ENCODE results near the gene TNS4. TPM values are rescaled to one million over a fixed set of nuclear protein-coding genes. Genes with fewer than 3 reads are reported as not detected.

TNS4 gene
- total RNA-seq, 2 experiments from 2014 or later, result 0.22 to 0.97 TPM

- Histone ChIP-seq H3K9me3 (ENCODE audit: low read length) (0 out of 2 replicates have a peak, but pooled peaks cover 3% of the 10 kb centered on the region), H4K20me1 (ENCODE audit: insufficient read depth, low read length) (no peaks in the 10 kb centered on the region), H3K9me2 (ENCODE audit: insufficient read depth, low read length) (no peaks in the 10 kb centered on the region), H3K4me1 (ENCODE audit: insufficient read depth, low read length, poor library complexity, severe bottlenecking) (peaks cover 37% of the 10 kb centered on the region), H2AFZ (ENCODE audit: low read length) (no peak overlapping the region), H3K36me3 (ENCODE audit: insufficient read depth, low read length) (no peaks in the 10 kb centered on the region), H3K4me3 (ENCODE audit: low read depth, low read length, poor library complexity, severe bottlenecking) (no peak overlapping the region), H3K79me2 (ENCODE audit: insufficient read depth, low read depth, low read length) (no peaks in the 10 kb centered on the region), H3K4me2 (ENCODE audit: low read length) (no peak overlapping the region), H3K27ac (ENCODE audit: low read depth, low read length, poor library complexity, severe bottlenecking) (no peak overlapping the region)
- DNase-seq (ENCODE audit: low spot score), result no peak
- CTCF ChIA-PET (ENCODE audit: unreplicated experiment), result no interaction called here
- no peak for TF ChIP-seq EZH2phosphoT487 (IDR thresholded peaks at IDR 0.05; ENCODE audit: borderline replicate concordance, low read depth, low read length)
- no peak for TF ChIP-seq CTCF (conservative IDR thresholded peaks at IDR 0.05; ENCODE audit: low read length)
- POLR2A ChIA-PET, result no interaction called here
- intact Hi-C loops (cut with micrococcal nuclease; ENCODE audit: unreplicated experiment), result no loop called here
- BruUV-seq (replicated peaks), result no TSS peak
Measured at GRCh38 chr17:40519089-40519775, 17.8 kb upstream of the TNS4 start.

GRCh38 chr17:40518401-40519088 lies 17.1 kb upstream of the TNS4 start:
- DNase-seq (ENCODE audit: low spot score), result no peak
- Histone ChIP-seq H3K27ac (ENCODE audit: low read depth, low read length, poor library complexity, severe bottlenecking) (no peak overlapping the region), H2AFZ (ENCODE audit: low read length) (no peak overlapping the region), H3K4me2 (ENCODE audit: low read length) (no peak overlapping the region), H3K79me2 (ENCODE audit: insufficient read depth, low read depth, low read length) (no peaks in the 10 kb centered on the region), H3K4me1 (ENCODE audit: insufficient read depth, low read length, poor library complexity, severe bottlenecking) (peaks cover 37% of the 10 kb centered on the region), H3K4me3 (ENCODE audit: low read depth, low read length, poor library complexity, severe bottlenecking) (no peak overlapping the region), H3K9me2 (ENCODE audit: insufficient read depth, low read length) (no peaks in the 10 kb centered on the region), H3K36me3 (ENCODE audit: insufficient read depth, low read length) (no peaks in the 10 kb centered on the region), H3K9me3 (ENCODE audit: low read length) (no peaks in the 10 kb centered on the region), H4K20me1 (ENCODE audit: insufficient read depth, low read length) (no peaks in the 10 kb centered on the region)
- no peak for TF ChIP-seq CTCF (conservative IDR thresholded peaks at IDR 0.05; ENCODE audit: low read length)
- TF ChIP-seq EZH2phosphoT487 (IDR thresholded peaks at IDR 0.05; ENCODE audit: borderline replicate concordance, low read depth, low read length), result no peak
- ChIA-PET POLR2A (no interaction called here), CTCF (ENCODE audit: unreplicated experiment) (no interaction called here)
- intact Hi-C loops (cut with micrococcal nuclease; ENCODE audit: unreplicated experiment), result no loop called here
- no TSS peak for BruUV-seq (replicated peaks)

GRCh38 chr17:40517981-40518380 lies 16.6 kb upstream of the TNS4 start:
- H3K9me2 ChIP-seq (ENCODE audit: insufficient read depth, low read length), result no peaks in the 10 kb centered on the region
- no TSS peak for BruUV-seq (replicated peaks)
- no peaks in the 10 kb centered on the region for H3K9me3 ChIP-seq (ENCODE audit: low read length)
- intact Hi-C loops (cut with micrococcal nuclease; ENCODE audit: unreplicated experiment), result no loop called here
- CTCF ChIA-PET (ENCODE audit: unreplicated experiment), result no interaction called here
- POLR2A ChIA-PET, result no interaction called here
- H3K4me3 ChIP-seq (ENCODE audit: low read depth, low read length, poor library complexity, severe bottlenecking), result no peak overlapping the region
- no peaks in the 10 kb centered on the region for H3K79me2 ChIP-seq (ENCODE audit: insufficient read depth, low read depth, low read length)
- H3K4me1 ChIP-seq (ENCODE audit: insufficient read depth, low read length, poor library complexity, severe bottlenecking), result peaks cover 37% of the 10 kb centered on the region
- TF ChIP-seq EZH2phosphoT487 (IDR thresholded peaks at IDR 0.05; ENCODE audit: borderline replicate concordance, low read depth, low read length) (no peak), CTCF (conservative IDR thresholded peaks at IDR 0.05; ENCODE audit: low read length) (no peak)
- H2AFZ ChIP-seq (ENCODE audit: low read length), result no peak overlapping the region
- H4K20me1 ChIP-seq (ENCODE audit: insufficient read depth, low read length), result no peaks in the 10 kb centered on the region
- no peak overlapping the region for H3K27ac ChIP-seq (ENCODE audit: low read depth, low read length, poor library complexity, severe bottlenecking)
- no peak overlapping the region for H3K4me2 ChIP-seq (ENCODE audit: low read length)
- no peak for DNase-seq (ENCODE audit: low spot score)
- no peaks in the 10 kb centered on the region for H3K36me3 ChIP-seq (ENCODE audit: insufficient read depth, low read length)
